ENCODE measurements around the gene MEGF6. TPM values are rescaled to one million over a fixed set of nuclear protein-coding genes. Genes with fewer than 3 reads are reported as not detected.
"Not testable (repeated sequence)": the region's sequence is repeated elsewhere in the genome, so short reads cannot be mapped to it uniquely, and the experiment has no call there.

The MEGF6 gene
- total RNA-seq, 2 donors from 2014 or later, result 22.4 to 24.9 TPM

- Histone ChIP-seq H3K36me3 (replicated peaks in 1 of 2; ENCODE audit: insufficient read depth in 1 of 2, low read depth in 2 of 2) (no peaks in the 10 kb centered on the region), H3K4me3 (no peak overlapping the region), H3K9me3 (no peaks in the 10 kb centered on the region), H3K27ac (no peak overlapping the region), H3K4me1 (no peaks in the 10 kb centered on the region), H3K27me3 (no peaks in the 10 kb centered on the region)
- intact Hi-C loops (cut with DNase I), result no loop called here
- no peak for TF ChIP-seq POLR2A (IDR thresholded peaks at IDR 0.05)
- TF ChIP-seq, protein P1, sequence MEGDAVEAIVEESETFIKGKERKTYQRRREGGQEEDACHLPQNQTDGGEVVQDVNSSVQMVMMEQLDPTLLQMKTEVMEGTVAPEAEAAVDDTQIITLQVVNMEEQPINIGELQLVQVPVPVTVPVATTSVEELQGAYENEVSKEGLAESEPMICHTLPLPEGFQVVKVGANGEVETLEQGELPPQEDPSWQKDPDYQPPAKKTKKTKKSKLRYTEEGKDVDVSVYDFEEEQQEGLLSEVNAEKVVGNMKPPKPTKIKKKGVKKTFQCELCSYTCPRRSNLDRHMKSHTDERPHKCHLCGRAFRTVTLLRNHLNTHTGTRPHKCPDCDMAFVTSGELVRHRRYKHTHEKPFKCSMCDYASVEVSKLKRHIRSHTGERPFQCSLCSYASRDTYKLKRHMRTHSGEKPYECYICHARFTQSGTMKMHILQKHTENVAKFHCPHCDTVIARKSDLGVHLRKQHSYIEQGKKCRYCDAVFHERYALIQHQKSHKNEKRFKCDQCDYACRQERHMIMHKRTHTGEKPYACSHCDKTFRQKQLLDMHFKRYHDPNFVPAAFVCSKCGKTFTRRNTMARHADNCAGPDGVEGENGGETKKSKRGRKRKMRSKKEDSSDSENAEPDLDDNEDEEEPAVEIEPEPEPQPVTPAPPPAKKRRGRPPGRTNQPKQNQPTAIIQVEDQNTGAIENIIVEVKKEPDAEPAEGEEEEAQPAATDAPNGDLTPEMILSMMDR (IDR thresholded peaks at IDR 0.05), result no peak
- ATAC-seq, result no peak
- 81% methylated on average over 19 of the region's 19 CpGs for WGBS, 2 donors
- no peak for DNase-seq
These were observed 25.3 kb downstream of the MEGF6 start for GRCh38 chr1:3585940-3586568.

DNA sequence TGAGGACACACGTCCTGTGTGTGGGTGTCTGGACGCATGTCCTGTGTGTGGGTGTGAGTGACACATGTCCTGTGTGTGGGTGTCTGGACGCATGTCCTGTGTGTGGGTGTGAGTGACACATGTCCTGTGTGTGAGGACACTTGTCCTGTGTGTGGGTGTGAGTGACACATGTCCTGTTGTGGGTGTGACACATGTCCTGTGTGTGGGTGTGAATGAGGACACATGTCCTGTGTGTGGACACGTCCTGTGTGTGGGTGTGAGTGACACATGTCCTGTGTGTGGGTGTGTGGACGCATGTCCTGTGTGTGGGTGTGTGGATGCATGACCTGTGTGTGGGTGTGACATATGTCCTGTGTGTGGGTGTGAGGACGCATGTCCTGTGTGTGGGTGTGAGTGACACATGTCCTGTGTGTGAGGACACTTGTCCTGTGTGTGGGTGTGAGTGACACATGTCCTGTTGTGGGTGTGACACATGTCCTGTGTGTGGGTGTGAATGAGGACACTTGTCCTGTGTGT lies 25.9 kb downstream of the MEGF6 start:
- H3K4me1 ChIP-seq; ATAC-seq; H3K9me3 ChIP-seq; H3K36me3 ChIP-seq (replicated peaks in 1 of 2; ENCODE audit: insufficient read depth in 1 of 2, low read depth in 2 of 2); intact Hi-C loops (cut with DNase I); DNase-seq; H3K4me3 ChIP-seq; H3K27ac ChIP-seq; H3K27me3 ChIP-seq: not testable (repeated sequence)
- 33 to 53% methylated on average over 6 of the region's 6 CpGs for WGBS, 2 donors

DNA sequence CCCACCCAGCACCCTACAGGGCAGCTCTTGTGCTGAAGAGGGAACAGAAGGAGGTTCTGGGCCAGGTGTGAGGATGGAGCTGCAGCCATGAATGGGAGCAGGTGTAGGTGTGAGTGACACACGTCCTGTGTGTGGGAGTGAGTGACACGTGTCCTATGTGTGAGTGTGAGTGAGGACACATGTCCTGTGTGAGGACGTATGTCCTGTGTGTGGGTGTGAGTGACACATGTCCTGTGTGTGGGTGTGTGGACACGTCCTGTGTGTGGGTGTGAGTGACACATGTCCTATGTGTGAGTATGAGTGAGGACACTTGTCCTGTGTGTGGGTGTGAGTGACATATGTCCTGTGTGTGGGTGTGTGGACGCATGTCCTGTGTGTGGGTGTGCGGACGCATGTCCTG lies 26.4 kb downstream of the MEGF6 start:
- H3K9me3 ChIP-seq, result no peaks in the 10 kb centered on the region
- ATAC-seq (no peak), DNase-seq (no peak)
- WGBS, 2 donors, result 68 to 69% methylated on average over 7 of the region's 7 CpGs
- no peak overlapping the region for H3K27ac ChIP-seq
- no peaks in the 10 kb centered on the region for H3K27me3 ChIP-seq
- no peaks in the 10 kb centered on the region for H3K4me1 ChIP-seq
- no peak overlapping the region for H3K4me3 ChIP-seq
- TF ChIP-seq, protein P1 (IDR thresholded peaks at IDR 0.05), result no peak
- TF ChIP-seq POLR2A (IDR thresholded peaks at IDR 0.05), result no peak
- no peaks in the 10 kb centered on the region for H3K36me3 ChIP-seq (replicated peaks in 1 of 2; ENCODE audit: insufficient read depth in 1 of 2, low read depth in 2 of 2)
- intact Hi-C loops (cut with DNase I), result no loop called here

- 58% methylated on average over 15 of the region's 21 CpGs; no CpG with 5 or more reads in 1 of the 2 donors for WGBS, 2 donors
- ATAC-seq, result not testable (repeated sequence)
These were observed 27.6 kb downstream of the MEGF6 start for GRCh38 chr1:3583751-3584150.

DNA sequence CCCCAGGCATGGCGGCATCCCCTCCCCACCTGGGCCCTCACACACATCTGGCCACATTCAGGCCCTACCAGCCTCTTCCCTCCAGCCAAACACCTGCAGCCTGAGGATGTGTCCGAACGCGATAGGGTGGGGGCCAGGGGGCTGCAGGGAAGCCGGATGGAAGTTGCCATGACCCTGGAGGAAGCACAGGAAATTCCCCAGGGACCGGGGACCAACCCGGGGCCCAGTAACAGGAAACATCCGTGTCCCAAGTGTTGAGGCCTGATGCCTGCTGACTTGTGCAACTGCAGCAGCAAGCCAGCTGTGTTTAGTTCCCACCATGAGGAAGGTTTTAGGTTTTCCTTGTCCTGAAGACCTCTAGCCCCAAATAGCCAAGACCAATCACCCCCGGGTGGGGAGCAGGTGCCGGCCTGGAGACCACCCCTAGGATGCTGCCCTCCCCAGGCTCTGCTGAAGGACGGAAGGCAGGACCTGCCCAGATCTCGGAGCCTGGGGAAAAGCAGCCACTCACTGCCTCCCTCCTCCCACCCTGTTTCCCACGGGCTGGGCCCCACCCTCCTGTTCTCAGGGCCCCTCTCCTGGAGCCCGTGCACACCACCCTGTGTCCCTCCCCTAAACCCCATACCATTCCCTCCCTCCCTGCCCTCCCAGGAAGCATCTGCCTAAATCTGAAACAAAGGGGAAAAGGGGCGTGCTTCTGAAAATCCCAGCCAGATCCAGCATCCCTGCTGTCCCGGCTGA lies 29.8 kb downstream of the MEGF6 start:
- DNase-seq (no peak), ATAC-seq (no peak)
- Histone ChIP-seq H3K4me3 (no peak overlapping the region), H3K9me3 (no peaks in the 10 kb centered on the region), H3K27ac (no peak overlapping the region), H3K4me1 (no peaks in the 10 kb centered on the region), H3K27me3 (no peaks in the 10 kb centered on the region), H3K36me3 (replicated peaks in 1 of 2; ENCODE audit: insufficient read depth in 1 of 2, low read depth in 2 of 2) (no peaks in the 10 kb centered on the region)
- WGBS, 2 donors, result 49 to 54% methylated on average over 11 to 14 of the region's 16 CpGs
- intact Hi-C loops (cut with DNase I), result no loop called here
- TF ChIP-seq, protein P1 (IDR thresholded peaks at IDR 0.05), result no peak
- no peak for TF ChIP-seq POLR2A (IDR thresholded peaks at IDR 0.05)

More at GRCh38 chr1:3583751-3584150, 27.6 kb downstream of the MEGF6 start:
- H3K27me3 ChIP-seq; H3K4me1 ChIP-seq; intact Hi-C loops (cut with DNase I); H3K9me3 ChIP-seq; H3K27ac ChIP-seq; H3K4me3 ChIP-seq; H3K36me3 ChIP-seq (replicated peaks in 1 of 2; ENCODE audit: insufficient read depth in 1 of 2, low read depth in 2 of 2): not testable (repeated sequence)
- DNase-seq, result peak in 2 of 4 donors; percentile 31 to 58

All from body of pancreas (tissue), 4 donors.